Karpas-422 (cell line): Measurements from ENCODE around the gene HUWE1. TPM values are rescaled to one million over a fixed set of nuclear protein-coding genes. Genes with fewer than 3 reads are reported as not detected.

Experiments
- DNase-seq: peaks from one replicate; pipeline ENCODE4 v3.0.0-alpha.2; 2015
- H2AFZ ChIP-seq: fragments of 200-600 bp; sonication (generic); 2 replicates; pipeline ENCODE4 v1.6.1; 2014; ENCODE audit warnings: antibody characterized with exemption, low read length, mixed read lengths
- H3K27ac ChIP-seq: fragments of 200-600 bp; sonication (generic); 2 replicates; pipeline ENCODE4 v1.5.1; 2014; ENCODE audit warnings: mild to moderate bottlenecking, low read length, moderate library complexity
- H3K27me3 ChIP-seq: fragments of 200-600 bp; sonication (generic); 2 replicates; pipeline ENCODE4 v1.6.1; 2014; ENCODE audit warnings: low read length, mixed read lengths
- H3K36me3 ChIP-seq: fragments of 200-600 bp; sonication (generic); 2 replicates; pipeline ENCODE4 v1.6.1; 2014; ENCODE audit warnings: low read length, mixed read lengths; ENCODE audit not compliant: insufficient read depth
- H3K4me1 ChIP-seq: fragments of 200-600 bp; sonication (generic); 2 replicates; pipeline ENCODE4 v1.6.1; 2014; ENCODE audit warnings: mild to moderate bottlenecking, low read length, mixed read lengths
- H3K4me2 ChIP-seq: fragments of 200-600 bp; sonication (generic); 2 replicates; pipeline ENCODE4 v1.6.1; 2014; ENCODE audit warnings: low read length, low read depth, mild to moderate bottlenecking; ENCODE audit not compliant: poor library complexity, severe bottlenecking
- H3K4me3 ChIP-seq: fragments of 200-600 bp; sonication (generic); 2 replicates; pipeline ENCODE4 v1.5.1; 2014; ENCODE audit warnings: mild to moderate bottlenecking, antibody characterized with exemption, low read length, mixed read lengths
- H3K79me2 ChIP-seq: fragments of 200-600 bp; sonication (generic); 2 replicates; pipeline ENCODE4 v1.6.1; 2014; ENCODE audit warnings: mild to moderate bottlenecking, low read length, mixed read lengths
- H3K9ac ChIP-seq: fragments of 200-600 bp; sonication (generic); 2 replicates; pipeline ENCODE4 v1.6.0; 2014; ENCODE audit warnings: low read length
- H3K9me2 ChIP-seq: fragments of 200-600 bp; sonication (generic), shearing (Covaris generic); replicated peaks from 2 replicates; pipeline ENCODE4 v1.6.0; 2014; ENCODE audit warnings: mild to moderate bottlenecking, low read length, moderate library complexity; ENCODE audit not compliant: insufficient read depth
- H3K9me3 ChIP-seq: fragments of 300-700, 200-600 bp; sonication (generic); 2 replicates; pipeline ENCODE4 v1.6.1; 2014; ENCODE audit warnings: low read length, mixed read lengths
- H4K20me1 ChIP-seq: fragments of 200-600 bp; sonication (generic); 2 replicates; pipeline ENCODE4 v1.6.1; 2014; ENCODE audit warnings: mild to moderate bottlenecking, antibody characterized with exemption, low read length, low read depth; ENCODE audit not compliant: insufficient read depth
- total RNA-seq: library from RNA; depleted of rRNA; stranded (reverse); fragments of >200 nt; shearing (Covaris generic); gene quantifications from 2 replicates; pipeline ENCODE4 v1.2.3, GENCODE V29; 2014; ENCODE audit warnings: low replicate concordance

Gene HUWE1
- total RNA-seq, 1 experiment from 2014 or later: 104 TPM

- no peaks in the 10 kb centered on the region for H3K27me3 ChIP-seq
- H4K20me1 ChIP-seq: no peaks in the 10 kb centered on the region
- no peak overlapping the region for H3K4me2 ChIP-seq
- no peak overlapping the region for H3K4me3 ChIP-seq
- no peak overlapping the region for H2AFZ ChIP-seq
- no peak overlapping the region for H3K9ac ChIP-seq
- no peak overlapping the region for H3K27ac ChIP-seq
- no peaks in the 10 kb centered on the region for H3K9me3 ChIP-seq
- H3K9me2 ChIP-seq: no peaks in the 10 kb centered on the region
- peaks cover 15% of the 10 kb centered on the region; the same call in 1 of the 2 replicates for H3K4me1 ChIP-seq
- DNase-seq: no peak
- no peaks in the 10 kb centered on the region for H3K36me3 ChIP-seq
- no peaks in the 10 kb centered on the region for H3K79me2 ChIP-seq
Observed at GRCh38 chrX:53718073-53718472, 31.6 kb upstream of the HUWE1 start.

DNA sequence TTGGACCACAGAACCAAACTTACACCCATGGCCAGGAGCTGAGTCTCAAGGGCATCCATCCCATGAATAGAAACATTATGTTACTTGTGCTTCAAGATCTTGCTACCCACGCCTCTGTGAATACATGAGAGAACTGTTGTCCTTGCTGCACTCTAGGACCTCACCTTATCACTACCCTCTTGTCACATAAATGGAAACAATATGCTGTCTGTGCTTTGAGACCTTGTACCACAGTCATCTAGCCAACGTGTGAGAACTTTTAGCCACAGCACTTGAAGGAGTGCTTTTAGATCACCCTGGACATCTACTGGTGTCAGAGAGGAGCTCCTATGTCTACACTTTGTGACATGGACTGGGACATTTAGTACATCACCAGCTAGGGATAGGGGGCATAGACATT, 30.7 kb upstream of the HUWE1 start:
- Histone ChIP-seq H3K79me2 (no peaks in the 10 kb centered on the region), H3K36me3 (no peaks in the 10 kb centered on the region), H3K4me2 (no peak overlapping the region), H3K27me3 (no peaks in the 10 kb centered on the region), H4K20me1 (no peaks in the 10 kb centered on the region), H2AFZ (no peak overlapping the region), H3K9me2 (no peaks in the 10 kb centered on the region), H3K9me3 (no peaks in the 10 kb centered on the region), H3K4me1 (peaks cover 15% of the 10 kb centered on the region; the same call in 1 of the 2 replicates), H3K27ac (no peak overlapping the region), H3K4me3 (no peak overlapping the region), H3K9ac (no peak overlapping the region)
- DNase-seq: no peak

GRCh38 chrX:53716328-53717088, 30.0 kb upstream of the HUWE1 start:
- H3K4me3 ChIP-seq: no peak overlapping the region
- H4K20me1 ChIP-seq: no peaks in the 10 kb centered on the region
- no peaks in the 10 kb centered on the region for H3K36me3 ChIP-seq
- H3K4me2 ChIP-seq: no peak overlapping the region
- H3K9ac ChIP-seq: no peak overlapping the region
- H3K79me2 ChIP-seq: no peaks in the 10 kb centered on the region
- no peaks in the 10 kb centered on the region for H3K9me2 ChIP-seq
- DNase-seq: no peak
- peaks cover 15% of the 10 kb centered on the region; the same call in 1 of the 2 replicates for H3K4me1 ChIP-seq
- H3K9me3 ChIP-seq: no peaks in the 10 kb centered on the region
- no peak overlapping the region for H2AFZ ChIP-seq
- H3K27me3 ChIP-seq: no peaks in the 10 kb centered on the region
- no peak overlapping the region for H3K27ac ChIP-seq

DNA sequence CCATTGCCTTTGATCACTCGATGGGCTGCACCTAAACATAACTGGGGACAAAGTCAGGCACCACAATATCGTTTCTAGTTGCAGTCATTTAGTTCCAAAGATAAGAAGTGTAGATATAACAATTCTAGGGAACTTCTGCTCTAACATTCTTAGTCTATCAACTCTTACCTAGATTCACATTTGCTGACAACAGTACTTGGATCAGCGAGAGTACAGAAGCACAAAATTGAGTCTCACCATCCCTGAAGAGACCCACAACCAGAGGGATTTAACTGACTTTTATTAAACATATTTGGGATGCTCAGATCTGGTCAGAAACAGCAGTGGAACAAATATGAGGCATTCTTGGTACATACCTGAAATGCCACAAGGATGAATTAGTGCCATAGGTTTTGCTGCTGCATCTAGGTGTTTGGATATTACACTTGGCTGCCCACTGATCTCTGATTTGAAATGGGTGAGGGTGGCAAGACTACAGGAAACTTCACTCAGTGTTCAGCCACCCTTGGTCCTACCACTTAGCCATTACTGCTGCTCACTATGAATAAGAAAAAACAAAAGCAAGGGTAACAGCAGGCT, 28.9 kb upstream of the HUWE1 start:
- peaks cover 15% of the 10 kb centered on the region; the same call in 1 of the 2 replicates for H3K4me1 ChIP-seq
- no peak for DNase-seq
- no peak overlapping the region for H3K4me3 ChIP-seq
- H3K4me2 ChIP-seq: no peak overlapping the region
- H3K9ac ChIP-seq: no peak overlapping the region
- H3K9me2 ChIP-seq: no peaks in the 10 kb centered on the region
- no peaks in the 10 kb centered on the region for H3K27me3 ChIP-seq
- H3K79me2 ChIP-seq: no peaks in the 10 kb centered on the region
- H2AFZ ChIP-seq: no peak overlapping the region; the same call in 1 of the 2 replicates
- no peaks in the 10 kb centered on the region for H4K20me1 ChIP-seq
- no peak overlapping the region for H3K27ac ChIP-seq
- H3K9me3 ChIP-seq: no peaks in the 10 kb centered on the region
- H3K36me3 ChIP-seq: no peaks in the 10 kb centered on the region

GRCh38 chrX:53714580-53715345, 28.2 kb upstream of the HUWE1 start:
- H2AFZ ChIP-seq: peak overlapping the region; percentile 50; the same call in 1 of the 2 replicates
- H3K9me3 ChIP-seq: no peaks in the 10 kb centered on the region
- no peak overlapping the region for H3K4me3 ChIP-seq
- H3K27ac ChIP-seq: no peak overlapping the region
- H3K9ac ChIP-seq: no peak overlapping the region; the same call in 1 of the 2 replicates
- no peaks in the 10 kb centered on the region for H3K27me3 ChIP-seq
- no peaks in the 10 kb centered on the region for H3K79me2 ChIP-seq
- H4K20me1 ChIP-seq: no peaks in the 10 kb centered on the region
- no peak overlapping the region for H3K4me2 ChIP-seq
- DNase-seq: no peak
- H3K9me2 ChIP-seq: no peaks in the 10 kb centered on the region
- peaks cover 15% of the 10 kb centered on the region; the same call in 1 of the 2 replicates for H3K4me1 ChIP-seq
- H3K36me3 ChIP-seq: no peaks in the 10 kb centered on the region

DNA sequence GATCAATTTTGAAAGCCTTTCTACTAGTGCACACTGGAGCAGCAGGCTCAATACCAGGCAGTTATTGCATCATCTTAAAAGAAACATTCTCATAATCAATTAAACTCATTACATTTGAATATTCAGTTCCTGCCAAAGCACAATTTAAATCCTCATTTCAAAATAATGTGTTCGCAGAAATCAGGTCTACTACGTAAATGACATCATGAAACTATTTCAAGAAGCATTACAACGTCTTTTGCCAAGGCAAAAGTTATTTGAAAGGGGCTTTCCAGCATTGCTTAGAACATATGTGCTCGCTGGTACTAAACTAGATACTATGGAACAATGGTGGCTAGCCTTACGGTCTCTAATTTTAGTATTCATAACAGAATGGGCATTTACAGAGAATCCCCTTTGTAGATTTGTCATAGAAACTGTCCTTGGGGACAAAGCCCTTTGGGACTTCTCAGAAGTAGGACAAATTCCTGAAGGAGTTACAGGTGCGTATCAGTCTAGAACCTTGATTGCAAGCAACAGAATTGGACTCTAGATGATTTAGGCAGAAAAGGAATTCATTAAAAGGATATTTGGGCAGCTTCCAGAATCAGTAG, 27.6 kb upstream of the HUWE1 start:
- H4K20me1 ChIP-seq: no peaks in the 10 kb centered on the region
- no peak overlapping the region for H3K27ac ChIP-seq
- no peak overlapping the region; the same call in 1 of the 2 replicates for H3K9ac ChIP-seq
- no peaks in the 10 kb centered on the region for H3K9me2 ChIP-seq
- DNase-seq: no peak
- no peak overlapping the region for H3K4me3 ChIP-seq
- no peak overlapping the region for H2AFZ ChIP-seq
- H3K36me3 ChIP-seq: no peaks in the 10 kb centered on the region
- H3K4me2 ChIP-seq: no peak overlapping the region
- H3K79me2 ChIP-seq: no peaks in the 10 kb centered on the region
- no peaks in the 10 kb centered on the region for H3K27me3 ChIP-seq
- peaks cover 15% of the 10 kb centered on the region; the same call in 1 of the 2 replicates for H3K4me1 ChIP-seq
- no peaks in the 10 kb centered on the region for H3K9me3 ChIP-seq

DNA sequence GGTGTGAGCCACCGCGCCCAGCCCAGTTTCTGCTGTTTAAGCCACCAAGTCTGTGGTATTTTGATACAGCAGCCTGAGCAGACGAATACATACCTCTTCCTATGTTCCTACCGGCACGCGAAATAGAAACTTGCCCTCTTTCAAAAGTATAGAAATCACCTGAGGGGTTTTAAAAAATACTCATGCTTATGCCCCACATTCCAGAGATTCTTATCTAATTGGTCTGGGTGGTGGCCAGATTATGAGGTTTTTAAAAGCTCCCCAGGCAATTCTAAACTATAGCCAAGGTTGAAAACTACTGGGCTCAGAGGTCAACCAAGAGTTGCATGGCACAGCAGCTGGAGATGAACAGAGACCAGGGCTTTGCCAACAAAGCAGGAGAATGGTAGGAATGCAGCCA, 24.9 kb upstream of the HUWE1 start:
- Histone ChIP-seq H4K20me1 (no peaks in the 10 kb centered on the region), H3K9me3 (no peaks in the 10 kb centered on the region), H3K27ac (no peak overlapping the region), H3K9ac (no peak overlapping the region), H3K4me1 (peaks cover 15% of the 10 kb centered on the region; the same call in 1 of the 2 replicates), H3K9me2 (no peaks in the 10 kb centered on the region), H3K36me3 (no peaks in the 10 kb centered on the region), H3K4me3 (no peak overlapping the region), H3K4me2 (no peak overlapping the region), H3K27me3 (no peaks in the 10 kb centered on the region), H2AFZ (no peak overlapping the region), H3K79me2 (no peaks in the 10 kb centered on the region)
- no peak for DNase-seq

- no peak overlapping the region for H3K27ac ChIP-seq
Observed at GRCh38 chrX:53704854-53705253, 18.3 kb upstream of the HUWE1 start.

More at GRCh38 chrX:53704854-53705253, 18.3 kb upstream of the HUWE1 start:
- H3K9me3 ChIP-seq: no peaks in the 10 kb centered on the region
- no peak overlapping the region for H3K9ac ChIP-seq
- no peaks in the 10 kb centered on the region for H3K79me2 ChIP-seq
- no peaks in the 10 kb centered on the region for H3K9me2 ChIP-seq
- H3K4me3 ChIP-seq: no peak overlapping the region
- H4K20me1 ChIP-seq: no peaks in the 10 kb centered on the region
- no peak for DNase-seq
- H3K27me3 ChIP-seq: no peaks in the 10 kb centered on the region
- no peak overlapping the region for H3K4me2 ChIP-seq
- no peaks in the 10 kb centered on the region for H3K4me1 ChIP-seq
- H3K36me3 ChIP-seq: no peaks in the 10 kb centered on the region
- no peak overlapping the region for H2AFZ ChIP-seq
